T-helper 1 cell treated with Interleukin-12 subunit alpha and Interleukin-12 subunit beta and Interleukin-4 antibody, amounts not matched to agents 30 ng/mL and 1 ng/mL, for 36 hours (primary cell): ENCODE measurements around the gene SPTLC2. TPM values are rescaled to one million over a fixed set of nuclear protein-coding genes. Genes with fewer than 3 reads are reported as not detected.

Source experiments
- intact Hi-C: fragments of 100-400 bp; cut with micrococcal nuclease; formaldehyde crosslinking; loops from one replicate; pipeline ENCODE4 v1.15.1; 2024
- total RNA-seq: library from RNA; stranded (reverse); gene quantifications from 2 replicates; pipeline ENCODE4 v1.2.3, GENCODE V29; 2022

SPTLC2 gene
- total RNA-seq, 1 donor from 2014 or later = 51.2 TPM

GRCh38 chr14:77625360-77625759 is 8.9 kb upstream of the SPTLC2 start:
- intact Hi-C loops = no loop called here

GRCh38 chr14:77623201-77623600 is 6.8 kb upstream of the SPTLC2 start:
- intact Hi-C loops = no loop called here

DNA sequence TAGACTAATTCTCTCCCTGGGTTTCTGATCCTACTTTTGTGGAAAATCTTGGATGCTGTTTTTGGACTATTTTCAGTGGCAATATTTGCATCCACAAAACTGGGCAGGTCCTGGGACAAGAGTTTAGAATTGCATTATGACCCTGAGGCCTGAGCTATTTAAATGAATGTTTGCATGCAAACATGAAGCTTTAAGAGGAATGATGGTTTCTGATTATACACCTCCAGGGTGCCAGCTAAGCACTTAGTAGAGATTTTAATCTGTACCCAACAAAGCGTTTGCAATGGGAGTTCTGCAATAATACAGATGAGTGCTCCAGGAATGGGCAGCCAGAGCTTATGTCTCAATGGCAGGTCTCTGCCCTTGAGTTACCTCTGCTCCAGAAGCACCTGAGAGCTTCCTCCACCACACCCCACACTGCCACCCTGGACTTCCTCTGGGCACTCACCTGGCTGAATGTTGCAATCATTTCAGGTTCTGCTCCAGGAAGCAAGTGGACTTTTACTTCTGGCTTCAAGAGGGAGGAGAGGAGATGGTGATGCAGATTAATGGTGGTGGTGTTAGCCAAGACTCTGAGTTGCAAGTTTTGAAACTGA is 6.0 kb upstream of the SPTLC2 start:
- intact Hi-C loops = no loop called here

DNA sequence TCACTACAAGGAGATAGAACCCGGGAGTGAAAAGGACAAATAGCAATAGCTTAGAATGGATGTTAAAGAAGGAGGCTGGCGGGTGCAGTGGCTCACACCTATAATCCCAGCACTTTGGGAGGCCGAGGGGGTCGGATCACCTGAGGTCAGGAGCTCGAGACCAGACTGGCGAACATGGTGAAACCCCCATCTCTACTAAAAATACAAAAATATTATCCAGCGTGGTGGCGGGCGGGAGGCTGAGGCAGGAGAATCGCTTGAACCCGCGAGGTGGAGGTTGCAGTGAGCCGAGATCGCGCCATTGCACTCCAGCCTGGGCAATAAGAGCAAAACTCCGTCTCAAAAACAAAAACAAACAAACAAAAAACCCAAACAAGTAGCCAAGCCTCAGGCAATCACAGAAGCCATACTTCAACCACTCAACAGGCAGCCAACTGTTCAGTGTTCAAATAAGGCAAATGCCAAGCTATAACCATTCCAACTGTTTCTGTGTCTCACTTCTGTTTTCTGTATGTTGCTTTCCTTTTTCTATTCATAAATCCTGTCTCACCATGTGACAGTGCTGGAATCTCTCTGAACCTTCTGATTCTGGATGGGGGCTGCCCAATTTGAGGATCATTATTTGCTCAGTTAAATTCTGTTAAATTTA is 3.9 kb upstream of the SPTLC2 start:
- intact Hi-C loops = no loop called here

DNA sequence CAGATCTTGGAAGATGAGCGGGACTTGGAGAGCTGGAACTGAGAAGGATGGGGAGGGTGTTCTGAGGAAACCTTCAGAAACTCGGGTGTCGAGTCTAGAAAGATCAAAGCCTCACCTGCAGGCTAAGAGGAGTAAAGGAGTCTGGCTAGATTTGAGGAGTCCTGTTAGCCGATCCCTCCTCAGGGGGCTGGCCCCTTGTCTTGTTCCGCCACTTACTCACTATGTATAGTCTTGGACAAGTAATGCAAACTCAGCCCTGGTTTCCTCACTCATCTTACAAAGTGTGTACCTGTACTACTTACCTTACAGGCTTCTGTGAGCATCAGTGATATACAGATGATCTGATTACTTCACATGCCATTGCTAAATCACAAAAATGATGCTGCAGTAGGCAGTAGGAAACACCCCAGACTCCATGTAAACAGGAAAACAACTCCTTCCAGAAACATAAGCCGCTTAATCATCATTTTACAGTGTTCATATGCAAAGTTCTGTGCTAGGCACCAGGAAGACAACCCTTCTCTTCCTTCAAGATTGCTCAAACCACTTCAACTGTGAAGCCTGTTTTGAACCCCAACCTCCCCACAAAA is 2.0 kb upstream of the SPTLC2 start:
- intact Hi-C loops = loop anchor here (5.0 to 10.0 kb wide), 4 partner anchors 36 to 1464 kb away; partner anchors contain the start of gene GPATCH2L

DNA sequence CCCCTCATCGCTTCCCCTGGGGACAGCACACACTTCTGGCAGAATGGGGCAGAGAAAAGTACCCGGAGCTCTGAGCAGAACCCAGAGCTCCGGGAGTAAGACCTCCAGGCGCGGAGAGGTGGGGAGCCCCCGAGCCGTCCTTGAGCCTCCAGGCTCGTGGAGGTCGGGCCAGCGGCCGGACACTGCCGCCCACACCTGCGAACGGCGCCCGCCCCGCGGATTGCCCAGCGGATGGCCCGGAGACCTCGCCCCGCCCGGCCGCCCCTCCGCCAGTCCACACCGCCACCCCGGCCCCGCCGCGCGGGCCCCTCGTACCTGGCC is 344 bp downstream of the SPTLC2 start:
- intact Hi-C loops = loop anchor here (1.0 to 10.0 kb wide), 13 partner anchors 23 to 1461 kb away; partner anchors contain the start of genes ADCK1, ALKBH1, CIPC and GPATCH2L

DNA sequence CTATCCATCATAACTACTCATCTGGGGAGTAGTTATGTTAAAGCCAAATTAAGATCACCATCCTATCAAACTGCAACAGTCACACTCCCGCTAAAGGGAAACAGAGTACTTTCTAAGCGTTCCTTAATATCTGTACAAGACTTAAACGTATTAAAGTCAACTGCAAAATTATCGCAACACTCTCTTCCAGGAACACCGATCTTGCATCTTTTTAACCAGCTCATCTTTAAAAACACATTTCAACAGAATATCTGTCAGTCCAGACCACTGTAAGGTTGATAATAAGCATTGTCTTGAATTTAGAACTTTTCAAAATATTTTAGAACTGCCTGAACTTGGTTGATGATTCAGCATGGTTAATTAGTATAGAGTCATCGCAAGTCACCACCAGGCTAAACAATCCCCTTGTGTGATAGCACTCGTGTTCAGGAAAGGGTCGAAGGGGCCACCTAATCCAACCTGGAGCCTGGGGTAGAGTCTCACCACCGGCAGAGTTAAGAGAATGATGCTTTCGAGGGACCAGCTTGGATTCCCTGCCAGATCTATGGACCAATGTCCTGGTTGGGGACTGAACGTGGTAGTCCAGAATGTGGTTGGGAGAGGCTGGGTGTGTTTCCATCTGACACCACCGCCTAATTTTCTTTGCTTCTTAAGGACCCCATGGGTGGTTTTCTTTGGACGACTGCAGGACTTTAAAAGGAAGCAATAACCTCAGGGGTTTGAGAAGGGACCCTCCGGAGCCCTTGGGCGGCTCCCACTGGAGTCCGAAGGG is 890 bp downstream of the SPTLC2 start:
- intact Hi-C loops = loop anchor here (1.0 to 10.0 kb wide), 15 partner anchors 8 to 1461 kb away; partner anchors contain the start of genes ADCK1, ALKBH1, CIPC and GPATCH2L

DNA sequence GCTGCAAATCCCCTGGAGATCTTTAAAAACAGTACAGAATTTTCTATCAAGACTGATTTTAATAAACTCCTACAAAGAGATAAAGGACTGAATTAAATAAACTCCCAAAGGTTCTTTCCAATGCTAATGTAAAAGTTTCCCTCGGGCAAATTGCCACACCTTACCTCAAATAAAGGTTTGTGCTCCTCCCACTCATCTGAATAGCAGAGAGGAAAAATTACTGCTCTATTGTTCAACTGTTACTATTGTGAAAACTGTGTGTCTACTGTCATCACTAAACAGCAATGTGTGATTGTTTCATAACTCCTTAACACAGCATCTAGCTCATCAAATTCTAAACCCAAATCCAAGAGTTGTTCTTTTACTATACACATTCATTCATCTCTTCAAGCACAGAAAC is 3.2 kb downstream of the SPTLC2 start:
- intact Hi-C loops = loop anchor here (10.0 kb wide), 2 partner anchors 392 to 1458 kb away; partner anchors contain the start of gene GPATCH2L

GRCh38 chr14:77612011-77612620 is 4.3 kb downstream of the SPTLC2 start:
- intact Hi-C loops = loop anchor here (10.0 kb wide), 2 partner anchors 393 to 1457 kb away; partner anchors contain the start of gene GPATCH2L

DNA sequence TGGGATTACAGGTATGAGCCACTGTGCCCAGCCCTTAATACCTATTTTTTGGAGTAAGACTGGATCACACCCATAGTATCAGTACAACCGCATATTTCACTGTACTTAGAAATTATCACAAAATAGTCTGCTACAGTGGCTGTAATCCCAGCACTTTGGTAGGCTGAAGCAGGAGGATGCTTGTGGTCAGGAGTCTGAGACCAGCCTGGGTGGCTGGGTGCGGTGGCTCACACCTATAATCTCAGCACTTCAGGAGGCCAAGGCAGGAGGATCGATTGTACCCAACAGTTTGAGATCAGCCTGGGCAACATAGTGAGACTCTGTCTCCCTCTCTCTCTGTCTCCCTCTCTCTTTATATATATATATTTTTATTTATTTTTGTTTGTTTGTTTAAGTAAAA is 5.9 kb downstream of the SPTLC2 start:
- intact Hi-C loops = loop anchor here (10.0 kb wide), 2 partner anchors 394 to 1456 kb away; partner anchors contain the start of gene GPATCH2L

- intact Hi-C loops = loop anchor here (5.0 to 10.0 kb wide), 3 partner anchors 32 to 1455 kb away; partner anchors contain the start of gene GPATCH2L
Observed at GRCh38 chr14:77609922-77610321, 6.5 kb downstream of the SPTLC2 start.

DNA sequence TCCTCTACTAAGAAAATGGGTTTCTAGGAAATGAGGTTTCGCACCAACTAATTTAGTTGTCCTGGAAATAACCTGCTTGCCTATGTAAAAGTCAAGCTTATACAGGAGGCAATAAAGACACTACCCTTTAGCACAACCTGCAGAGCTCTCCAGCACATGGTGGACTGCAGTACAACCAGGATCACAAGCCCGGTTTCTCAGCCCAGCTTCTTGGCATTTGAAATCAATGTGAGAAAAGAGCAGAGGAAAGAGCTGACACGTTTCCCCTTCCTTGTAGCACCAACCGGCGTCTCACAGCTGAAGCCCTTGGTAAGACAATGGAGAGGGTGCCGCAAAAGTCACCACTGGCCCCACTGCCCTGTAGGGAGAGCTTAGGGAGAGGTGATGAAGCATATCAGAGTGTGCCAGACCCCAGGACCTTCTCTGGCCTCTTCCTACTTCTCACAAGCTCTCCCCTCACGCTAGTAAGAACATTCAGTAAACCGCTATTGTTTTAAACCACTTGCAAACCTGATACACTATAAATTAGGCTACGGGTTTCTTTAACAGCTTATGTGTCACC is 8.6 kb downstream of the SPTLC2 start:
- intact Hi-C loops = loop anchor here (1.0 to 5.0 kb wide), 3 partner anchors 7 to 34 kb away; no protein-coding TSS in a partner anchor

- intact Hi-C loops = loop anchor here (1.0 to 5.0 kb wide), 2 partner anchors 12 to 37 kb away; no protein-coding TSS in a partner anchor
Observed at GRCh38 chr14:77605392-77605972, 11.0 kb downstream of the SPTLC2 start.

- intact Hi-C loops = no loop called here
Observed at GRCh38 chr14:77603654-77604255, 12.7 kb downstream of the SPTLC2 start.

DNA sequence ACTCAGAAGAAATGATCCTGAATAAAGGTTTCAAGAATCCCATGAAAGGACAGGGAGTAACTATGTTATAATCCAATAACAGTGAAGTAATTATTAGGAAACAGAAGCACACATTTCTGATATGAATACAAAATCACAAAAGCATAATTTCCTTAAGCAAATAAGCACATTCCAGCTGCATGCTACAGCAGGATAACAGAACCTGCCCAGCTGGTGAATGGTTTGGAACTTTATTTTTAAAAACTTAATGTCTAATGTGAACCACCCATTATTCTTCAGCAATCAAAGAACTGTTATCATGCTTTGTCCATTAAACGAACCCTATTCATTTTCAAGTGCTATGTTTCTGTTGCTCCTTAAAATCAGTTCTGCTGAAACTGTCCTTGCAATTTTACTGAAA is 13.4 kb downstream of the SPTLC2 start:
- intact Hi-C loops = no loop called here

DNA sequence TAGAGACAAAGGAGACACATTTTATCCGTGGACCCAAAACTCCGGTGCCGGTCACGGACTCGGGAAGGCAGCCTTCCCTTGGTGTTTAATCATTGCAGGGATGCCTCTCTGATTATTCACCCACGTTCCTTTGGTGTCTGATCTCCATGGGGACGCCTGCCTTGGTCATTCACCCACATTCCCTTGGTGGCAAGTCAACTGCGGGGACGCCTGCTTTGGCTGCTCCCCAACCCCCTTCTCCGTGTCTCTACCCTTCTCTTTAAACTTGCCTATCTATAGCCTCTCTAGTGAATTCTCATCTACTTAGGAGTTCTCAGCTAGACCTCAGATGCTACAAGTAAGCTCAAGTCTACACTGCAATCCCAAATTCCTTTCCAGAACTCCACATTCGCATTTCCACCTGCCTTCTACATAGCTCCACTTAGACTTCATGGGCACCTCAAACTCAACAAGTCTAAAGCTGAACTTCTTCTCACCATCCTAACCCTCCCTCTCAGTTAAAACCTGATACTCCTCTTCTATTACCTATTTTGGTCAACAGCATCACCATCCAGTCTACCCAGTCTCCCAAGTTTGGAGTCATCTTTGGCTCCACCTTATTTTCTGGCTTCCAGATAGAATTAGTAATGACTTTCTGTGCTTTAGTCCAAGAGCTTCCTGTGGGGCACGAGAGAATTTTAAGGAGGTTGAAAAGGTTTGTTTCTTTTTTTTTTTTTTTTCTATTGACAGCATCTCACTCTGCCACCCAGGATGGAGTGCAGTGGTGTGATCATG is 14.4 kb downstream of the SPTLC2 start:
- intact Hi-C loops = no loop called here

- intact Hi-C loops = loop anchor here (1.0 to 2.0 kb wide), 4 partner anchors 7 to 143 kb away; partner anchors contain the start of gene VIPAS39
Observed at GRCh38 chr14:77599889-77600288, 16.5 kb downstream of the SPTLC2 start.

GRCh38 chr14:77598366-77599070 is 17.9 kb downstream of the SPTLC2 start:
- intact Hi-C loops = loop anchor here (1.0 to 2.0 kb wide), 4 partner anchors 9 to 141 kb away; partner anchors contain the start of gene VIPAS39
